ENCODE data around the gene RBM47.
"Not testable (repeated sequence)": the region's sequence is repeated elsewhere in the genome, so short reads cannot be mapped to it uniquely, and the experiment has no call there.

The RBM47 gene

GRCh38 chr4:40630335-40631021 is 814 bp upstream of the RBM47 start:
- Histone ChIP-seq H4K20me1 (ENCODE audit: insufficient read depth, low read length, poor library complexity, severe bottlenecking) (no peaks in the 10 kb centered on the region), H3K79me2 (ENCODE audit: insufficient read depth, low read length) (no peaks in the 10 kb centered on the region), H3K4me2 (ENCODE audit: low read depth, low read length, poor library complexity, severe bottlenecking) (no peak overlapping the region), H3K4me1 (ENCODE audit: insufficient read depth, low read length, poor library complexity, severe bottlenecking) (no peaks in the 10 kb centered on the region), H3K9ac (ENCODE audit: low read depth, low read length, poor library complexity, severe bottlenecking) (no peak overlapping the region), H3K9me2 (replicated peaks; ENCODE audit: low read depth, low read length) (no peaks in the 10 kb centered on the region), H3K4me3 (ENCODE audit: low read length, poor library complexity, severe bottlenecking) (no peak overlapping the region), H3K27me3 (ENCODE audit: insufficient read depth, low read length, poor library complexity, severe bottlenecking) (no peaks in the 10 kb centered on the region), H2AFZ (ENCODE audit: low read length) (no peak overlapping the region), H3F3A (ENCODE audit: low read depth) (no peaks in the 10 kb centered on the region), H3K9me3 (ENCODE audit: insufficient read depth, low read depth, low read length) (no peaks in the 10 kb centered on the region), H3K36me3 (ENCODE audit: insufficient read depth, low read length) (no peaks in the 10 kb centered on the region)
- TF ChIP-seq CTCF (conservative IDR thresholded peaks at IDR 0.05; ENCODE audit: low read length) (no peak), EZH2phosphoT487 (IDR thresholded peaks at IDR 0.05; ENCODE audit: borderline replicate concordance) (no peak)

- no peaks in the 10 kb centered on the region for H3K79me2 ChIP-seq (ENCODE audit: insufficient read depth, low read length)
- H3F3A ChIP-seq (ENCODE audit: low read depth), result no peaks in the 10 kb centered on the region
- no peak overlapping the region for H3K4me3 ChIP-seq (ENCODE audit: low read length, poor library complexity, severe bottlenecking)
- no peak overlapping the region for H3K9ac ChIP-seq (ENCODE audit: low read depth, low read length, poor library complexity, severe bottlenecking)
- no peaks in the 10 kb centered on the region for H3K9me3 ChIP-seq (ENCODE audit: insufficient read depth, low read depth, low read length)
- H3K36me3 ChIP-seq (ENCODE audit: insufficient read depth, low read length), result no peaks in the 10 kb centered on the region
- no peak overlapping the region for H2AFZ ChIP-seq (ENCODE audit: low read length)
- no peaks in the 10 kb centered on the region for H4K20me1 ChIP-seq (ENCODE audit: insufficient read depth, low read length, poor library complexity, severe bottlenecking)
- H3K27me3 ChIP-seq (ENCODE audit: insufficient read depth, low read length, poor library complexity, severe bottlenecking), result no peaks in the 10 kb centered on the region
- H3K4me1 ChIP-seq (ENCODE audit: insufficient read depth, low read length, poor library complexity, severe bottlenecking), result no peaks in the 10 kb centered on the region
- no peak overlapping the region for H3K4me2 ChIP-seq (ENCODE audit: low read depth, low read length, poor library complexity, severe bottlenecking)
- H3K9me2 ChIP-seq (replicated peaks; ENCODE audit: low read depth, low read length), result no peaks in the 10 kb centered on the region
- TF ChIP-seq EZH2phosphoT487 (IDR thresholded peaks at IDR 0.05; ENCODE audit: borderline replicate concordance) (no peak), CTCF (conservative IDR thresholded peaks at IDR 0.05; ENCODE audit: low read length) (no peak)
These were observed 776 bp downstream of the RBM47 start for GRCh38 chr4:40628888-40629287.

GRCh38 chr4:40628407-40628806 is 1.3 kb downstream of the RBM47 start:
- not testable (repeated sequence) for H3K9me2 ChIP-seq (replicated peaks; ENCODE audit: low read depth, low read length); H3K9me3 ChIP-seq (ENCODE audit: insufficient read depth, low read depth, low read length); H3F3A ChIP-seq (ENCODE audit: low read depth); H3K9ac ChIP-seq (ENCODE audit: low read depth, low read length, poor library complexity, severe bottlenecking); H3K79me2 ChIP-seq (ENCODE audit: insufficient read depth, low read length); H3K36me3 ChIP-seq (ENCODE audit: insufficient read depth, low read length); H3K4me3 ChIP-seq (ENCODE audit: low read length, poor library complexity, severe bottlenecking); H2AFZ ChIP-seq (ENCODE audit: low read length); H3K4me1 ChIP-seq (ENCODE audit: insufficient read depth, low read length, poor library complexity, severe bottlenecking); H3K4me2 ChIP-seq (ENCODE audit: low read depth, low read length, poor library complexity, severe bottlenecking); H4K20me1 ChIP-seq (ENCODE audit: insufficient read depth, low read length, poor library complexity, severe bottlenecking); H3K27me3 ChIP-seq (ENCODE audit: insufficient read depth, low read length, poor library complexity, severe bottlenecking)

GRCh38 chr4:40627540-40627939 is 2.1 kb downstream of the RBM47 start:
- H3K4me3 ChIP-seq (ENCODE audit: low read length, poor library complexity, severe bottlenecking), result no peak overlapping the region
- no peak overlapping the region for H3K4me2 ChIP-seq (ENCODE audit: low read depth, low read length, poor library complexity, severe bottlenecking)
- no peaks in the 10 kb centered on the region for H3K9me2 ChIP-seq (replicated peaks; ENCODE audit: low read depth, low read length)
- H2AFZ ChIP-seq (ENCODE audit: low read length), result no peak overlapping the region
- H3K9me3 ChIP-seq (ENCODE audit: insufficient read depth, low read depth, low read length), result no peaks in the 10 kb centered on the region
- H3K79me2 ChIP-seq (ENCODE audit: insufficient read depth, low read length), result no peaks in the 10 kb centered on the region
- H3K27me3 ChIP-seq (ENCODE audit: insufficient read depth, low read length, poor library complexity, severe bottlenecking), result no peaks in the 10 kb centered on the region
- no peak overlapping the region for H3K9ac ChIP-seq (ENCODE audit: low read depth, low read length, poor library complexity, severe bottlenecking)
- H3F3A ChIP-seq (ENCODE audit: low read depth), result no peaks in the 10 kb centered on the region
- TF ChIP-seq CTCF (conservative IDR thresholded peaks at IDR 0.05; ENCODE audit: low read length), result no peak
- no peak for TF ChIP-seq EZH2phosphoT487 (IDR thresholded peaks at IDR 0.05; ENCODE audit: borderline replicate concordance)
- no peaks in the 10 kb centered on the region for H3K4me1 ChIP-seq (ENCODE audit: insufficient read depth, low read length, poor library complexity, severe bottlenecking)
- no peaks in the 10 kb centered on the region for H3K36me3 ChIP-seq (ENCODE audit: insufficient read depth, low read length)
- H4K20me1 ChIP-seq (ENCODE audit: insufficient read depth, low read length, poor library complexity, severe bottlenecking), result no peaks in the 10 kb centered on the region

All from Loucy (cell line).